Globus pallidus (tissue), 1 donor: ENCODE data around the gene ITPR1.

Experiments
- DNase-seq: peaks from one replicate; pipeline ENCODE4 v3.0.0-alpha.2; 2015; ENCODE audit warnings: low spot score

The ITPR1 gene

GRCh38 chr3:4491855-4492207 lies 1.3 kb upstream of the ITPR1 start:
- no peak for DNase-seq

DNA sequence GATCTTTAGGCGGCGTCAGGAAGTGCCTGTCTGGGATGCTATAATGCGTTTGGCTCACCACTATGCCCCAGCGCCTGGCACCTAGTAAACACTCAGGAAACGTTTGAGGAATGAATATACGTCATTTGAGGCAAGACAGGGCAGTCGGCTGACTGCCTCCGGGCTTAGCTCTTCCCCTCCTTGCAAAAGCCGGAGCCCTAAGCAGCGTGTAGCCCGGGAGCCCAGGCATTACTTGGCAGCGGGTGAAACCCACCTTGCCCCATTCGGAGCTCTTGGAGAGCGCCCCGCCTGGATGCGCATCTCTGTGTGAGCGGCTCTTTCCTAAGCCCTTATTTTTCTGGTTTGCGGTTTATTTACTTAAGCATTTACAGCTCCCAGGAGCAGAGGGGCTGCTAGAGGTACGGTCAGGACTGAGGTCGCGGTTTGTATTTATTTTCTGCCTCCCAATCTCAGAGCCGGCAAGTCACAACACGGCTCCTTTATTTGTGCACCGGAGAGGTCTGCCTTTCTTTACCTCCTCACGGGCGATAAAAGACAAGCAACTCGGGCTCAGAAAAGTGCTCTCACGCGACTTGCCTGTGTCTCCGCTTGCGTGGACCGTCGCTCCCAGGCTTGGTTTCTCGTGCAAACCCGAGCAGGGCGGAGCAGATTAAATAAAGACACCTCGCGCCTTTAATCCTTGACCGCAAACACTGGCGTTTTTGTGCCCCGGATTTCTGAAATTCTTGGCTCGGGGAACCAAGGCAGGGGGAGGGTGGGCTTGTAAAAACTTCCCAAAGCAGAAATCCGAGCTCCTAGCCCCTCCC lies 737 bp upstream of the ITPR1 start:
- DNase-seq: peak; percentile 39

GRCh38 chr3:4493941-4494894 lies 1.1 kb downstream of the ITPR1 start:
- DNase-seq: peak; percentile 18

- DNase-seq: no peak
Observed at GRCh38 chr3:4494895-4495264, 1.7 kb downstream of the ITPR1 start.

GRCh38 chr3:4495294-4496086 lies 2.3 kb downstream of the ITPR1 start:
- DNase-seq: peak; percentile 18

GRCh38 chr3:4496087-4496452 lies 2.9 kb downstream of the ITPR1 start:
- no peak for DNase-seq

GRCh38 chr3:4497005-4497692 lies 4.0 kb downstream of the ITPR1 start:
- no peak for DNase-seq

GRCh38 chr3:4497843-4498324 lies 4.7 kb downstream of the ITPR1 start:
- DNase-seq: no peak

DNA sequence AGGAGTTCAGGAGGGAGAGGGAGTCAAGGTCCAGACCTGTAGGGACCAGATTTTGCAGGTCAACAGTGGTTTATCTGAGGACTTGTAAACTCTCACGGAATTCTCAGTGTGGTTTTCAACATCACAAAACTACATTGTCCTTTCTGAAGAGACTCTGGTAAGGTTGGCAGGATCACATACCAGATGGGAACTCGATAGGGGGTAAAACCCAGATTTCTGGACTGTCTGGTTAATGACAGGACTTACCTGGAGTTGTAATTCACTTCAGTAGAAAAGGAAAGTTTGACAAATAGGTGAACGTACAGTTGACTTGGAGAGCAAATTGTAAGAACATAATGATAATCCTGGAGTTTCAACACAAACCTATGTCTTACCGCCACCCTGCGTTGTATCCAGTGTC lies 5.3 kb downstream of the ITPR1 start:
- no peak for DNase-seq

DNA sequence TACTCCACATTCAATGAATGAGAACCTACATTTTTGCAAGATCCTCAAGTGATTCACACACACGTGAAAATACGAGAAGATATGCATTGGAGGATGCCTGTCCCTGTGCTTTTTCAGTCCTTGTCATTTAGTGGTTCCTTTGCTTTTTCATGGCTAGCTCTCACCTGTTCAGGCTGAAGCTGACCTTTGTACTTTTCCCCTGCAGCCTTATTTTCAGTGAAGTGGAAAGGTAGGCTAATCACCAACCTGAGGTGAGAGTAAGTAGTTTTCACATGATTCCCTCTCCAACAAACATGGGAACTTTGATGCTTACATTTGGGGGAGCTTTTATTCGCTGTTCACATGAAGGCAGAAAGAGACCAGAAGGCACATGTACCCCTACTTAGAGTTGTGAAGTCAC lies 8.3 kb downstream of the ITPR1 start:
- no peak for DNase-seq

DNA sequence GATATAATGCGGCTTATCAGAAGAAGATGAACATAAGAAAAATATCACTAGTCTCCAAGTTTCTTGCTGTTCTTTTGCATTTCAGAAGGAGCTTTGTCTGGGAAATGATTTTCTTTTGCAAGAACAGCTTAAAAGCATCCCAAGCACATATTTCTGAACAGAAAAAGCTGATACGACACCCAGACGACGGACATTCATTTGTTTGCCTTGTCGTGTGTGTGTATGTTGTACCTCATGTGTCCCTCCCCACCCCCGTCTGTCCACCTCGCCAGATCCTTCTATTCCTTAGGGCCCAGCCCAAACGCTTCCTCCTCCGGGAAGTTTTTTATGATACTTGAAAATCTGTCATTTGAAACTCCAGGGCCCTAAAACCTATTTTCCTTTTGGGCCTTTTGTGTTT lies 8.8 kb downstream of the ITPR1 start:
- no peak for DNase-seq

DNA sequence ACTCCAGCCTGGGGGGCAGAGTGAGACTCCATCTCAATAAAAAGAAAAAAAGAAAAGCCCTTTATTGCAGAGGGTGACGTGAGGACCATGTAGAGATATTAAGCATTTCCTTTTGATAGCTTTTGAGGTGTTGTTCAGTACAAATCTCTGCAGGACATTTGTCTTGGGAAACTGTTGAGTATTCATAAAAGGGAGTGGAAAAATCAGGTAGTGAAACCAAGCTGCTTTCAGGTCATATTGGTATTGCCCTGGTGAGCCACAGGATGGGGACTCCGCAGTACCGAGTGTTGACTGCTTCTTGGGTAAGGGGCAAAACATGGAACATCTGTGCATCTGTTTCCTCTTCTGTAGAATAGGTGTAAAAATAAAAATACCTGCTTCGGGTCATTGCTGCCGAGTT lies 9.9 kb downstream of the ITPR1 start:
- DNase-seq: no peak

- no peak for DNase-seq
Observed at GRCh38 chr3:4504340-4505261, 11.5 kb downstream of the ITPR1 start.

GRCh38 chr3:4505688-4506558 lies 12.8 kb downstream of the ITPR1 start:
- DNase-seq: no peak

DNA sequence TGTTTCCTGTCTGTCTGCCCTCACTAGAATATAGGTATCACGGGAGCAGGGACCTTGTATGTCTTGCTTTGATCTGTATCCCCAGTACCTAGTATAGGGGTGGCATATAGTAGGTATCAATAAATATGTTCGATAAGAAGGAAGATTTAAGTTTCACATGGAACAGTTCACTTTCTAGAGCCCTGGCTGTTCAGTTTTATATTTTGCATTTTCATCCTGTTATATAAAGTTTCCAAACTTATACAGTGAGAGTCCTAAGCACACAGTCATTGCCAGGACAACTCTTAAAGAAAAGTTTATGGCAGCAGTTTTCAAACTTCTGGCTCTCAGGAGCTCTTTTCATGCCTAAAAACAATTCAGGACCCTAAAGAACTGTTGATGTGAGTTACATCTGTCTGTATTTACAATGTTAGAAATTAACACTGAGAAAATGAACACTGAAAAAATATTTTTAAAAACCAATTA lies 13.4 kb downstream of the ITPR1 start:
- no peak for DNase-seq

- DNase-seq: no peak
Observed at GRCh38 chr3:4507024-4507596, 14.0 kb downstream of the ITPR1 start.

GRCh38 chr3:4508048-4508981 lies 15.2 kb downstream of the ITPR1 start:
- no peak for DNase-seq

DNA sequence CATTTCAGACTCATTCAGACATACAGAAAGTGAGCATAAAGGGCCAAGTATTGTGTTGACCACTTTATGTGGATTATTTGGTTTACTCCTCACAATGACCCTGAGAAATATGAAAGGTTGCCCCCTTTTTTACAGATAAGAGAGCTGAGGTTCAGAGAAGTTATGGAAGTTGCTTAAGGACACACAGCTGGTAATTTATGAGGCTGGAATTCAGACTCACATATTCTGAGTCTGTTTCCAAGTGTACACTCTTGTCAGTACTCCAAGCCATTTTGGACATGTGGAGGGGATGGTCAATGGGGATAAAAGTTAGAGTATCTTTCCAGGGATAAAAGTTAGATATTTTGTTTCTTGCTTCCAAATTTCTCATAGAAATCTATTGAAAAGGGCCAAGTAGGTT lies 15.9 kb downstream of the ITPR1 start:
- DNase-seq: no peak
